Posterior vena cava (tissue), 2 donors: ENCODE data around the gene SKOR1. TPM values are rescaled to one million over a fixed set of nuclear protein-coding genes. Genes with fewer than 3 reads are reported as not detected.

Experiments used
- DNase-seq: peaks from one replicate; pipeline ENCODE4 v3.0.0-alpha.2; 2020; ENCODE audit warnings: low spot score
- intact Hi-C, 2 donors: fragments of 100-400 bp; cut with DNase I; formaldehyde crosslinking; loops; one replicate each; pipeline versions ENCODE4 v1.14.1 to v1.14.2; 2022 to 2023
- total RNA-seq, 2 donors: library from RNA; stranded (reverse); fragmentation: NEBNext Ultra II Directional; extraction: Animal tissue kit (Norgen Biotek cat#: 25700); gene quantifications; one replicate each; pipeline ENCODE4 v1.2.1, GENCODE V29; 2021
- donor health status: DM: yes; HTN: yes; CAD: no.
- donor health status: DM: yes; HTN: yes; CAD: no.

The SKOR1 gene
- total RNA-seq, 2 donors from 2014 or later = 0.51 to 0.76 TPM

GRCh38 chr15:67813104-67813634 is 12.1 kb upstream of the SKOR1 start:
- peak; percentile 43 for DNase-seq
- intact Hi-C loops = loop anchor here in 1 of 2 donors (5.0 kb wide), 1 partner anchor 1616 kb away; no protein-coding TSS in a partner anchor

- DNase-seq = peak; percentile 37
- intact Hi-C loops = no loop called here
Measured at GRCh38 chr15:67815036-67815592, 10.2 kb upstream of the SKOR1 start.

GRCh38 chr15:67816668-67817067 is 8.6 kb upstream of the SKOR1 start:
- no peak for DNase-seq

GRCh38 chr15:67818464-67818863 is 6.8 kb upstream of the SKOR1 start:
- intact Hi-C loops = no loop called here
- peak; percentile 47 for DNase-seq

More at GRCh38 chr15:67816668-67817067, 8.6 kb upstream of the SKOR1 start:
- intact Hi-C loops = no loop called here

- DNase-seq = peak; percentile 62
- intact Hi-C loops = no loop called here
Measured at GRCh38 chr15:67819636-67820035, 5.7 kb upstream of the SKOR1 start.

- intact Hi-C loops = no loop called here
- DNase-seq = peak; percentile 69
Measured at GRCh38 chr15:67820122-67820991, 5.0 kb upstream of the SKOR1 start.

GRCh38 chr15:67820992-67821783 is 4.1 kb upstream of the SKOR1 start:
- DNase-seq = peak; percentile 88
- intact Hi-C loops = no loop called here

GRCh38 chr15:67821784-67822440 is 3.4 kb upstream of the SKOR1 start:
- intact Hi-C loops = no loop called here
- DNase-seq = peak; percentile 44

GRCh38 chr15:67822537-67823313 is 2.6 kb upstream of the SKOR1 start:
- DNase-seq = peak; percentile 38
- intact Hi-C loops = no loop called here

- intact Hi-C loops = no loop called here
- peak; percentile 72 for DNase-seq
Measured at GRCh38 chr15:67823314-67824196, 1.8 kb upstream of the SKOR1 start.

GRCh38 chr15:67824197-67824968 is 926 bp upstream of the SKOR1 start:
- peak; percentile 47 for DNase-seq
- intact Hi-C loops = no loop called here

- intact Hi-C loops = no loop called here
- DNase-seq = peak; percentile 69
Measured at GRCh38 chr15:67825881-67826716, 790 bp downstream of the SKOR1 start.

- intact Hi-C loops = no loop called here
Measured at GRCh38 chr15:67826717-67827561, 1.6 kb downstream of the SKOR1 start.

GRCh38 chr15:67827562-67828277 is 2.4 kb downstream of the SKOR1 start:
- peak; percentile 77 for DNase-seq
- intact Hi-C loops = no loop called here

More at GRCh38 chr15:67826717-67827561, 1.6 kb downstream of the SKOR1 start:
- DNase-seq = peak; percentile 76
